Body of pancreas (tissue), 4 donors: ENCODE measurements around the gene TCEAL4. TPM values are rescaled to one million over a fixed set of nuclear protein-coding genes. Genes with fewer than 3 reads are reported as not detected.
A peak's percentile ranks its signal among the peaks of the same experiment; 100 is the strongest.

Experiments used
- ATAC-seq: fragments of 150-250 bp; one replicate; pipeline ENCODE4 v1.9.1; 2016
- DNase-seq, 4 donors: peaks; one replicate each; pipeline ENCODE4 v3.0.0-alpha.2; 2019
- H3K27ac ChIP-seq, 4 donors: fragments of 200-600 bp; sonication (generic); 1 replicate in 3 of 4; 2 replicates in 1 of 4; pipeline versions ENCODE4 v1.5.1 to v1.6.1; 2016 to 2019; ENCODE audit warnings: mild to moderate bottlenecking in 1 of 4, mixed read lengths in 1 of 4, moderate library complexity in 1 of 4
- H3K27me3 ChIP-seq, 2 donors: fragments of 200-600 bp; sonication (generic); one replicate each; pipeline ENCODE4 v1.6.0; 2016; ENCODE audit warnings: mild to moderate bottlenecking in 1 of 2
- H3K36me3 ChIP-seq, 2 donors: fragments of 200-600 bp; sonication (generic); replicated peaks in 1 of 2; 2 replicates each; pipeline ENCODE4 v1.5.1; 2016; ENCODE audit warnings: low read depth in 2 of 2; ENCODE audit not compliant: insufficient read depth in 1 of 2
- H3K4me1 ChIP-seq: fragments of 200-600 bp; sonication (generic); one replicate; pipeline ENCODE4 v1.6.0; 2016
- H3K4me3 ChIP-seq, 2 donors: fragments of 200-600 bp; sonication (generic); 1 replicate in 1 of 2; 2 replicates in 1 of 2; pipeline ENCODE4 v1.5.1; 2016 to 2019
- H3K9me3 ChIP-seq, 3 donors: fragments of 200-600 bp; sonication (generic); 1 replicate in 2 of 3; 2 replicates in 1 of 3; pipeline ENCODE4 v1.5.1; 2016
- POLR2A ChIP-seq, 3 donors: fragments of 450-650 bp; IDR thresholded peaks; one replicate each; pipeline ENCODE4 v1.6.1; 2016; ENCODE audit warnings: antibody characterized with exemption in 3 of 3, mild to moderate bottlenecking in 2 of 3
- WGBS, 2 donors: methylation state at CpG; one replicate each; pipeline ENCODE4 v1.1.5; 2017; 5-methylcytosine and 5-hydroxymethylcytosine counted together
- intact Hi-C: fragments of 100-400 bp; cut with DNase I; formaldehyde crosslinking; loops from one replicate; pipeline ENCODE4 v1.15.1; 2023
- total RNA-seq, 2 donors: library from RNA; depleted of rRNA; stranded (reverse); fragments of >200 nt; gene quantifications; one replicate each; pipeline ENCODE4 v1.1.0, GENCODE V29; 2016
- TF ChIP-seq, protein P1 (sequence below), 7 experiments: fragments of 450-650 bp in 4 of 7; fragments of 200-600 bp in 3 of 7; sonication (generic) in 3 of 7; IDR thresholded peaks; one replicate each; pipeline ENCODE4 v1.5.1; 2016 to 2019; ENCODE audit warnings: antibody characterized with exemption in 7 of 7

TCEAL4 gene
- total RNA-seq, 2 donors from 2014 or later, result 36.8 to 51.4 TPM

DNA sequence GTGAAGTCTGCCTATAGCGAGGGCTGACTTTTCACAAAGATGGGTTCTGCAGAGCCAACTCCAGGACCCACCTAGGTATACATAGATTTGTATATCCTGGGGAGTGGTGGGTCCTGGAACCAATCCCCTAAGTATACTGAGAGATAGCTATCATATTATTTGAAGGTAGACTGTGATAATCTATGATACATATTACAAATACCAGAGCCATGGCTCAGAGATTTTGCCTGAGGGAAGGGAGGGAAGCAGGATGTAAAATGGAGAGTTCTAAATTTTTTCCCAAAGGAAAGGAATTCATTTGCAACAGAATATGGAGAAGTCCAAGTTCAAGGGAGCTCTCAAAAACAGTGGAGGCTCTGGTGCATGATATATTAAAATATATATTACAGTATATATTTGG is 29.7 kb downstream of the TCEAL4 start:
- Histone ChIP-seq H3K36me3 (no peaks in the 10 kb centered on the region), H3K4me3 (no peak overlapping the region), H3K27me3 (peaks cover 0 to 4% of the 10 kb centered on the region in 2 donors), H3K27ac (no peak overlapping the region), H3K9me3 (no peaks in the 10 kb centered on the region), H3K4me1 (peaks cover 8% of the 10 kb centered on the region)
- intact Hi-C loops, result no loop called here
- no peak for ATAC-seq
- no peak for TF ChIP-seq POLR2A (IDR thresholded peaks at IDR 0.05)
- TF ChIP-seq, protein P1, sequence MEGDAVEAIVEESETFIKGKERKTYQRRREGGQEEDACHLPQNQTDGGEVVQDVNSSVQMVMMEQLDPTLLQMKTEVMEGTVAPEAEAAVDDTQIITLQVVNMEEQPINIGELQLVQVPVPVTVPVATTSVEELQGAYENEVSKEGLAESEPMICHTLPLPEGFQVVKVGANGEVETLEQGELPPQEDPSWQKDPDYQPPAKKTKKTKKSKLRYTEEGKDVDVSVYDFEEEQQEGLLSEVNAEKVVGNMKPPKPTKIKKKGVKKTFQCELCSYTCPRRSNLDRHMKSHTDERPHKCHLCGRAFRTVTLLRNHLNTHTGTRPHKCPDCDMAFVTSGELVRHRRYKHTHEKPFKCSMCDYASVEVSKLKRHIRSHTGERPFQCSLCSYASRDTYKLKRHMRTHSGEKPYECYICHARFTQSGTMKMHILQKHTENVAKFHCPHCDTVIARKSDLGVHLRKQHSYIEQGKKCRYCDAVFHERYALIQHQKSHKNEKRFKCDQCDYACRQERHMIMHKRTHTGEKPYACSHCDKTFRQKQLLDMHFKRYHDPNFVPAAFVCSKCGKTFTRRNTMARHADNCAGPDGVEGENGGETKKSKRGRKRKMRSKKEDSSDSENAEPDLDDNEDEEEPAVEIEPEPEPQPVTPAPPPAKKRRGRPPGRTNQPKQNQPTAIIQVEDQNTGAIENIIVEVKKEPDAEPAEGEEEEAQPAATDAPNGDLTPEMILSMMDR (IDR thresholded peaks at IDR 0.05), result no peak
- 100% methylated on average over 1 of the region's 1 CpG for WGBS, 2 donors
- no peak for DNase-seq

DNA sequence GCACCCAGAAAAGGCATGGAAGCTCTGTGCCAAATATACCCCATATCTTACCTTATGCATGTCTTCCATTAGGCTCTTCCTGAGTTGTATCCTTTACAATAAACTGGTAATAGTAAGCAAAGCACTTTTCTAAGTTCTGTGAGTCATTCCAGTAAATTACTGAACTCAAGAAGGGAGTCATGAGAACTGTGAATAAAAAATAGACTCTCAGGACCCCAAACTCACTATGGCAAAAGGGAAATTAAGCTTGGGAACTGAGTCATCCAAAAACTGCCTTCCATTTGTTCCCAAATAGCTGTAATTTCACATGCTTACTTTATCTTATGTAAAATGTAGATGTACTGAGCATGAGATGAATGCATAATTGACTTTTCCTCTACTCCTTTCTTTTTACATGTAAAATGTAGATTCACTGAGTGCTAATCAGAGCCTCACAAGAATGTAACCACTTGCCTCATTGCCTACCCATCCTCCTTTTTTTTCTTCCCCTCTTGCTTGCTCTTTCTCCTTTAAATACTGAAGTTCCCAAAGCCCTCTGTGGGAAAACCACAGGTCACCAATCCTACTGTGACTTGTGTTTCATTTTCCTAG is 30.6 kb downstream of the TCEAL4 start:
- intact Hi-C loops, result no loop called here
- no peak for DNase-seq

DNA sequence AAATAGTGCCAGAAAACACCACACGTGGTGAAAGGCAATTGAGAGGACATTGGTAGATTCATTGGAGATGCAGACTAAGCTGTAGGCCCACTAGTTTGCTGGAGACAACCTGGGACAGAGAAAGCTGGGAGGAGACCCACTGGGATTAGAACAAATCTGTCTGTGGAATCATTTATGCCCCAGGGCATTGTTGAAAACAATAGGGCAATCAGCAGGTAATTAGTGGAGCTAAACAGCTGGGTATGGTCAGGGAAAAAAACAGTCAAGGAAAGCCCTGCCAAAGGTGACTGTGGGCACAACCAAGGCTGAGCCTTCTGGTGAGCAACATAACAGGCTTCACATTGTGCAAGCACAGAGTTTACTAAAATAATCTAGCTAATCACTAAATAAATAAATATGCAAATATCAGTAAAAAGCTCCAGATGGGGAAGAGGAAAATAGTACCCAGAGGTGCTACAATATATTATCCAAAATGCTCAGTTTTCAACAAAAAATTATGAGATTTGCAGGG is 31.4 kb downstream of the TCEAL4 start:
- Histone ChIP-seq H3K36me3 (no peaks in the 10 kb centered on the region), H3K27me3 (peaks cover 0 to 4% of the 10 kb centered on the region in 2 donors), H3K4me1 (peaks cover 8% of the 10 kb centered on the region), H3K4me3 (no peak overlapping the region), H3K9me3 (no peaks in the 10 kb centered on the region), H3K27ac (peak overlapping the region in 2 of 4 donors; percentile 36 to 60)
- ATAC-seq (peak; percentile 67), DNase-seq (peak in 2 of 4 donors; percentile 27 to 28)
- intact Hi-C loops, result no loop called here
- TF ChIP-seq POLR2A (IDR thresholded peaks at IDR 0.05), result no peak
- TF ChIP-seq, protein P1 (IDR thresholded peaks at IDR 0.05), result no peak
- 7 to 43% methylated on average over 1 of the region's 1 CpG for WGBS, 2 donors

More for the DNA sequence above, 30.6 kb downstream of the TCEAL4 start:
- Histone ChIP-seq H3K27me3 (peaks cover 0 to 4% of the 10 kb centered on the region in 2 donors), H3K36me3 (no peaks in the 10 kb centered on the region), H3K27ac (no peak overlapping the region), H3K9me3 (no peaks in the 10 kb centered on the region), H3K4me1 (peaks cover 8% of the 10 kb centered on the region), H3K4me3 (no peak overlapping the region)
- no peak for TF ChIP-seq POLR2A (IDR thresholded peaks at IDR 0.05)
- TF ChIP-seq, protein P1 (IDR thresholded peaks at IDR 0.05), result no peak
- no peak for ATAC-seq

DNA sequence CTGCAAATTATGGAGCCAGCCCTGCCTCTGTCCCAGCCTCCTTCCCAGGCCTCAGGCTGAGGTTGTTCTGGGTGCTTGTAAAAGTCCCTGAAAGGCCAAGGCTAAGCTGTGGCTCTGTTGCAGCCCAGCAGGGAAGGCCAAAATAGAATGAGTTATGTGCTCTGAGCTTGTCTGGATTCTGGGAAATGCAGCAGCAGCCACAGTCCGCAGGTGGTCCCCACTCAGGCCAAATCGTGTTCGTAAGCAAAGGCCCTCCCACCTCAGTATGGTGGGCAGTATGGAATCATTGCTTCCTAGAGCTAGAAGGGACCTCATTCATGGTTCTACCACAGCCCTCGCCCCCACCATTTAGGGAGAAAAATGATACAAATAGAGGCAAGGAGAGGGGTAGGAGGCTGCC is 38.8 kb downstream of the TCEAL4 start:
- Histone ChIP-seq H3K9me3 (no peaks in the 10 kb centered on the region), H3K27ac (peak overlapping the region in 2 of 4 donors; percentile 44 to 64), H3K36me3 (no peaks in the 10 kb centered on the region), H3K4me3 (no peak overlapping the region), H3K4me1 (peaks cover 7% of the 10 kb centered on the region), H3K27me3 (no peaks in the 10 kb centered on the region)
- 49 to 90% methylated on average over 2 to 3 of the region's 4 CpGs for WGBS, 2 donors
- no peak for TF ChIP-seq POLR2A (IDR thresholded peaks at IDR 0.05)
- TF ChIP-seq, protein P1 (IDR thresholded peaks at IDR 0.05), result no peak
- intact Hi-C loops, result no loop called here
- no peak for ATAC-seq
- no peak for DNase-seq

DNA sequence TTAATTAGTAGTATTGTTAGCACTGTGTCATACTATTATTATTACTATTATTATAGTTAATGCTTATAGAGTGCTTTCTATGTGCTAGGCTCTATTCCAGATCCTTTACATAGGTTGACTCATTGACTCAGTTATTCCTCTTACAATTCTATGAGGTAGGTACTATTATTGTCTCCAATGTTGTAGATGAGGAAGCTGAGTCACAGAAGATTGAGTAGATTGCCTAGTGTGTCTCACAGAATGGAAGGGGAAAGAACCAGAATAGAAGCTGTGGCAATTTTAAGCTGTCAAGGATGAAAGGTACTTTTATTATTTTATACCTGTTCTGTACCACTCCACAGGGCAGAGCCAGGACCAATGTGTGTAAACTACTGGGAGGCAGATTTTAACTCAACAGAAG is 41.5 kb downstream of the TCEAL4 start:
- Histone ChIP-seq H3K27ac (no peak overlapping the region), H3K4me3 (no peak overlapping the region), H3K9me3 (no peaks in the 10 kb centered on the region), H3K27me3 (no peaks in the 10 kb centered on the region), H3K4me1 (peaks cover 7% of the 10 kb centered on the region), H3K36me3 (no peaks in the 10 kb centered on the region)
- no peak for DNase-seq
- no peak for ATAC-seq
- TF ChIP-seq, protein P1 (IDR thresholded peaks at IDR 0.05), result no peak
- TF ChIP-seq POLR2A (IDR thresholded peaks at IDR 0.05), result no peak
- intact Hi-C loops, result no loop called here
